ENCODE measurements around the gene GPR155.

DNA sequence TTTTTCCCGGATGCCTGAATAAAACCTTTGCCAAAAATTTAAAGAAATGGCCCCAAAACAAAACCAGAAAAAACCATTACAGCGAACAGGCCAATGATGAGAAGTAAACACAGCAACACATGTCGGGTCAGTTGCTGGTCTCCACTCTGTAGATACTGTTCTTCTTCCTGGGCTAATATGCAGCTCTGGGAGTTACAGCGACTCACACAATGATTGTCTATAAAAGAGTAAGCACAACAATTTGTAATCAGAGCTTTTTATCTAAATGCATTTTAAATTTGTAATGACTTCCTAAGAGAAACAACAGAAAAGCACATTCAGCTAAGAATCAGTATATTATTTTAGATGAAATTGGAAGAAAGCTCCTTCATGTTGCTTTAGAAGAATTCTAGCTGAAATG lies 40.3 kb downstream of the GPR155 start:
- TF ChIP-seq, protein P1, sequence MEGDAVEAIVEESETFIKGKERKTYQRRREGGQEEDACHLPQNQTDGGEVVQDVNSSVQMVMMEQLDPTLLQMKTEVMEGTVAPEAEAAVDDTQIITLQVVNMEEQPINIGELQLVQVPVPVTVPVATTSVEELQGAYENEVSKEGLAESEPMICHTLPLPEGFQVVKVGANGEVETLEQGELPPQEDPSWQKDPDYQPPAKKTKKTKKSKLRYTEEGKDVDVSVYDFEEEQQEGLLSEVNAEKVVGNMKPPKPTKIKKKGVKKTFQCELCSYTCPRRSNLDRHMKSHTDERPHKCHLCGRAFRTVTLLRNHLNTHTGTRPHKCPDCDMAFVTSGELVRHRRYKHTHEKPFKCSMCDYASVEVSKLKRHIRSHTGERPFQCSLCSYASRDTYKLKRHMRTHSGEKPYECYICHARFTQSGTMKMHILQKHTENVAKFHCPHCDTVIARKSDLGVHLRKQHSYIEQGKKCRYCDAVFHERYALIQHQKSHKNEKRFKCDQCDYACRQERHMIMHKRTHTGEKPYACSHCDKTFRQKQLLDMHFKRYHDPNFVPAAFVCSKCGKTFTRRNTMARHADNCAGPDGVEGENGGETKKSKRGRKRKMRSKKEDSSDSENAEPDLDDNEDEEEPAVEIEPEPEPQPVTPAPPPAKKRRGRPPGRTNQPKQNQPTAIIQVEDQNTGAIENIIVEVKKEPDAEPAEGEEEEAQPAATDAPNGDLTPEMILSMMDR (conservative IDR thresholded peaks at IDR 0.05; ENCODE audit: low read depth, low read length), result no peak
- no peak for TF ChIP-seq BHLHE40 (IDR thresholded peaks at IDR 0.05; ENCODE audit: low read depth, low read length)
- no peak for TF ChIP-seq POLR2A (IDR thresholded peaks at IDR 0.05; ENCODE audit: low read depth, low read length)
- no peak for TF ChIP-seq FOS (IDR thresholded peaks at IDR 0.05; ENCODE audit: low read depth, low read length)
- no peak for TF ChIP-seq USF2 (IDR thresholded peaks at IDR 0.05; ENCODE audit: low read depth, low read length)
- TF ChIP-seq ELK1 (IDR thresholded peaks at IDR 0.05; ENCODE audit: borderline replicate concordance, low read depth, low read length), result no peak
- no peak for TF ChIP-seq RFX5 (IDR thresholded peaks at IDR 0.05; ENCODE audit: low read depth, low read length)
- TF ChIP-seq CEBPB (IDR thresholded peaks at IDR 0.05; ENCODE audit: low read depth, low read length), result no peak
- TF ChIP-seq SMC3 (IDR thresholded peaks at IDR 0.05; ENCODE audit: low read depth, low read length), result no peak
- TF ChIP-seq CHD1 (IDR thresholded peaks at IDR 0.05; ENCODE audit: low read depth, low read length), result no peak
- no peak for TF ChIP-seq RAD21 (IDR thresholded peaks at IDR 0.05; ENCODE audit: low read length)
- TF ChIP-seq RCOR1 (IDR thresholded peaks at IDR 0.05; ENCODE audit: insufficient replicate concordance, low read length), result no peak

Data from IMR-90 (cell line).